A549 (cell line): ENCODE data around the gene C4orf36.

ENCODE experiments used
- BHLHE40 ChIP-seq: IDR thresholded peaks from 2 replicates; pipeline ENCODE4 v1.6.1; 2012; ENCODE audit warnings: low read depth, low read length, inconsistent platforms
- CEBPB ChIP-seq, 2 experiments: fragments of >200 bp in 1 of 2; sonication (Bioruptor Twin) in 1 of 2; formaldehyde crosslinking in 1 of 2; IDR thresholded peaks; 2 replicates each; pipeline ENCODE4 v1.6.1; 2012 to 2016
- CHD2 ChIP-seq: fragments of 150-350 bp; IDR thresholded peaks from 2 replicates; pipeline ENCODE4 v1.6.1; 2014; ENCODE audit warnings: low read length; ENCODE audit not compliant: partially characterized antibody
- CTCF ChIP-seq: fragments of >200 bp; sonication (Bioruptor Twin); formaldehyde crosslinking; IDR thresholded peaks from 3 replicates; pipeline ENCODE4 v1.5.1; 2016
- EP300 ChIP-seq, 2 experiments: fragments of >200 bp; sonication (Bioruptor Twin); formaldehyde crosslinking; IDR thresholded peaks; 2 replicates in 1 of 2; 3 replicates in 1 of 2; pipeline ENCODE4 v1.6.1; 2016 to 2017
- ESRRA ChIP-seq: fragments of 150-350 bp; IDR thresholded peaks from 2 replicates; pipeline ENCODE4 v1.6.1; 2014; ENCODE audit warnings: mild to moderate bottlenecking, low read length, borderline replicate concordance
- HOXA7 ChIP-seq: fragments of 250-450 bp; sonication (Bioruptor Pico); IDR thresholded peaks from 2 replicates; pipeline ENCODE4 v1.5.0; 2020; ENCODE audit warnings: mild to moderate bottlenecking, moderate library complexity
- KDM1A ChIP-seq: fragments of 200-600 bp; sonication (generic); IDR thresholded peaks from 2 replicates; pipeline ENCODE4 v1.6.1; 2016; ENCODE audit warnings: low read depth, mild to moderate bottlenecking
- MYC ChIP-seq: IDR thresholded peaks from 2 replicates; pipeline ENCODE4 v1.6.1; 2012; ENCODE audit warnings: mild to moderate bottlenecking, inconsistent platforms, low read length, improper control_type of control experiment, borderline replicate concordance
- NR3C1 ChIP-seq: fragments of >200 bp; sonication (Bioruptor Twin); formaldehyde crosslinking; IDR thresholded peaks from 3 replicates; pipeline ENCODE4 v1.6.1; 2017
- POLR2A ChIP-seq: IDR thresholded peaks from 2 replicates; pipeline ENCODE4 v1.6.1; 2012; ENCODE audit warnings: mild to moderate bottlenecking, low read length
- RCOR1 ChIP-seq: fragments of 150-350 bp; IDR thresholded peaks from 2 replicates; pipeline ENCODE4 v1.6.1; 2014; ENCODE audit warnings: antibody characterized with exemption, low read length, low read depth
- RFX5 ChIP-seq: fragments of 450-650 bp; IDR thresholded peaks from 2 replicates; pipeline ENCODE4 v1.7.1; 2014; ENCODE audit warnings: antibody characterized with exemption, mild to moderate bottlenecking, moderate library complexity
- TF ChIP-seq, protein P1 (sequence below): IDR thresholded peaks from 2 replicates; pipeline ENCODE4 v1.6.1; 2012

GRCh38 chr4:86840858-86841257 is 51.4 kb downstream of the C4orf36 start:
- TF ChIP-seq CHD2 (no peak), CTCF (no peak), HOXA7 (CRISPR knock-in tag) (no peak), POLR2A (no peak), BHLHE40 (no peak), MYC (no peak), RFX5 (no peak), CEBPB (IDR thresholded peaks at IDR 0.05) (no peak), RCOR1 (no peak), EP300 (IDR thresholded peaks at IDR 0.05) (no peak), NR3C1 (no peak), KDM1A (no peak), ESRRA (no peak)
- TF ChIP-seq, protein P1, sequence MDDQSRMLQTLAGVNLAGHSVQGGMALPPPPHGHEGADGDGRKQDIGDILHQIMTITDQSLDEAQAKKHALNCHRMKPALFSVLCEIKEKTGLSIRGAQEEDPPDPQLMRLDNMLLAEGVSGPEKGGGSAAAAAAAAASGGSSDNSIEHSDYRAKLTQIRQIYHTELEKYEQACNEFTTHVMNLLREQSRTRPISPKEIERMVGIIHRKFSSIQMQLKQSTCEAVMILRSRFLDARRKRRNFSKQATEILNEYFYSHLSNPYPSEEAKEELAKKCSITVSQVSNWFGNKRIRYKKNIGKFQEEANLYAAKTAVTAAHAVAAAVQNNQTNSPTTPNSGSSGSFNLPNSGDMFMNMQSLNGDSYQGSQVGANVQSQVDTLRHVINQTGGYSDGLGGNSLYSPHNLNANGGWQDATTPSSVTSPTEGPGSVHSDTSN, result no peak
